ENCODE results near the gene SCFD2. TPM values are rescaled to one million over a fixed set of nuclear protein-coding genes. Genes with fewer than 3 reads are reported as not detected.

The SCFD2 gene
- total RNA-seq, 2 experiments from 2014 or later: 21.6 to 22.5 TPM

DNA sequence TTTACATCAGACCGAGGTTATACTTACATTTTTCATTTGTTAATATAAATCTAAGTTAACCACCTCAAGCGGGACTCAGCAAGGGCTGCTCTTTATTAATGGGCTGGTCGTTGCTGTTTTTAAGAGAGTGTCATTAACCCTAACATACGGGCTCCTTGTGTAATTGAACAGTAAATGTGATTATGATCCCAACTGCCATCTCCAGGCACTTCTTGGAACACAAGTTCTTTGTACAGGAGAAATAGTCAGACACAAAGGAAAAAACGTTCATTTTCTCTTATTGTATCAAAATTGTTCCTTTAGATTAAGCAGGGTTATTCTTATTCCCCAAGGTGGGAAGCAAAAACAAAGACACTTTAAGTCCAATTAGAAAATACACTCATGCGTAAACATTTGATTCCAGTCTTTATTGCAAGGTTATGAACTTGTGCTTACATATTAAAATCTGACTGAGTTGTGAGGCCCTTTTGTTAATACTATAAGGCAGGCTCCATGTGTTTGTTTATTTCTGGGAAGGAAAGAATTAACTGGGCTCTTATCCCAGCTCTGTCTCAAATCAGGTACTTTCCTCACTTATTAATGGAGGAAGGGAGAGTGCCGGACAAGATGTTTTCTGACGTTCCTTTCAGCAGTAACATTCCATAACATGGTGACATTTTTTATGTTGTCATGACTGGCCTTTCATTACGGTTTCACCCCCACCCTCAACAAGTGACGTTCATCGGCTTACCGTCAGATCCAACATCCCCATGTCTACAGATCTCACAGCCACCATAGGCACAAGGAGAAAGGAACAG lies 407.8 kb downstream of the SCFD2 start:
- CTCF ChIA-PET: interaction anchor here (0.5 kb wide), 1 partner anchor 1850 kb away, joined by 3 read pairs; no protein-coding TSS in a partner anchor
- DNase-seq (no peak), ATAC-seq (no peak)
- POLR2A ChIA-PET: no interaction called here
- Mint-ChIP-seq H3K9me3 (ENCODE audit: low read depth) (no peaks in the 10 kb centered on the region), H3K4me1 (no peaks in the 10 kb centered on the region), H3K27ac (no peak overlapping the region), H3K4me3 (no peak overlapping the region), H3K27me3 (no peaks in the 10 kb centered on the region), H3K36me3 (ENCODE audit: low read depth) (peaks cover 4% of the 10 kb centered on the region)
- intact Hi-C loops (cut with DNase I, micrococcal nuclease): no loop called here

DNA sequence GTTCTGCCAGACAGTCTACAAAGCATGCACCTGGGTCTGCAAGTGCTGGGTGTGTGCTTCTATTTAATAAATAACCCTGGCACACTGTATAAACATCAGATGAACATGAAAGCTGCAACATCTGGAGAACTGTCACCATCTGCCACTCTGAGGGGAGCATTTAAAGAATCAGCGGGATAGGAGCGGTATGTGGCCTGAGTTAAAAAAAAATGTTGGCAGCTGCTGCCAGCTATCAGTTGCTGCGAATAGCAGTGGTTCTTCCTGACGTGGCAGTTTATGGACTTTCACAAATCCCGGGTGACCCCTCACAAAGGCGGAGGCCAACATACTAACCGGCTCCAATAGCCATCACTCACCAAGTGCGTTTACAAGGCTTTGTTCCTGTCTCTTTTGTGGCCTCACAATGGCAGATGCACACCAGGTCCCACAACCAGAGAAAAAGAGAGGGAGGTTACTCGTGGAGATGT lies 408.6 kb downstream of the SCFD2 start:
- CTCF ChIA-PET: no interaction called here

DNA sequence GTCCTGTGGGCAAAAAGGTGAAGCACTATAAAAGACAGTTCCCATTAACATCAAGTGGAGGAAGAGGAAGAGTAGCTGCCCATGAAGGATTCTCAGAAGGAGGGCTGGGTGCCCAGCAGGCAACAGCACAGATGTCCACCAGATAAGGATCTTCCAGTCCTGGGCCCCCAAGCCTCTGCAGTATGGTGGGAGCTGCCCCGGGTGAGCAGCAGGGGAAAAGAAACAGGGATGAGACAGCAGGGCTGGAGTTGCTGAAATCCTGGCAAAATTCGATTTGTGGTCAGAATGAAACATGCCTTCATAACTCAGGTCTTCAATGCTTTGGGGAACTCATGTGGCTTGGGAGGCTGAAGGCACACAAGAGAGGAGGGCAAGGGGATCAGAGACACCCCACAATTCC lies 409.2 kb downstream of the SCFD2 start:
- Mint-ChIP-seq H3K27me3 (no peaks in the 10 kb centered on the region), H3K9me3 (ENCODE audit: low read depth) (no peaks in the 10 kb centered on the region), H3K27ac (no peak overlapping the region), H3K36me3 (ENCODE audit: low read depth) (peaks cover 6% of the 10 kb centered on the region), H3K4me1 (no peaks in the 10 kb centered on the region), H3K4me3 (no peak overlapping the region)
- POLR2A ChIA-PET: no interaction called here
- CTCF ChIA-PET: no interaction called here
- intact Hi-C loops (cut with DNase I, micrococcal nuclease): no loop called here
- DNase-seq (no peak), ATAC-seq (no peak)

More for the DNA sequence above, 408.6 kb downstream of the SCFD2 start:
- ATAC-seq (no peak), DNase-seq (no peak)
- peaks cover 4% of the 10 kb centered on the region for H3K36me3 Mint-ChIP-seq (ENCODE audit: low read depth)
- H3K9me3 Mint-ChIP-seq (ENCODE audit: low read depth): no peaks in the 10 kb centered on the region
- no peaks in the 10 kb centered on the region for H3K4me1 Mint-ChIP-seq
- POLR2A ChIA-PET: no interaction called here
- intact Hi-C loops (cut with DNase I, micrococcal nuclease): no loop called here
- H3K27ac Mint-ChIP-seq: no peak overlapping the region
- H3K4me3 Mint-ChIP-seq: no peak overlapping the region
- no peaks in the 10 kb centered on the region for H3K27me3 Mint-ChIP-seq

DNA sequence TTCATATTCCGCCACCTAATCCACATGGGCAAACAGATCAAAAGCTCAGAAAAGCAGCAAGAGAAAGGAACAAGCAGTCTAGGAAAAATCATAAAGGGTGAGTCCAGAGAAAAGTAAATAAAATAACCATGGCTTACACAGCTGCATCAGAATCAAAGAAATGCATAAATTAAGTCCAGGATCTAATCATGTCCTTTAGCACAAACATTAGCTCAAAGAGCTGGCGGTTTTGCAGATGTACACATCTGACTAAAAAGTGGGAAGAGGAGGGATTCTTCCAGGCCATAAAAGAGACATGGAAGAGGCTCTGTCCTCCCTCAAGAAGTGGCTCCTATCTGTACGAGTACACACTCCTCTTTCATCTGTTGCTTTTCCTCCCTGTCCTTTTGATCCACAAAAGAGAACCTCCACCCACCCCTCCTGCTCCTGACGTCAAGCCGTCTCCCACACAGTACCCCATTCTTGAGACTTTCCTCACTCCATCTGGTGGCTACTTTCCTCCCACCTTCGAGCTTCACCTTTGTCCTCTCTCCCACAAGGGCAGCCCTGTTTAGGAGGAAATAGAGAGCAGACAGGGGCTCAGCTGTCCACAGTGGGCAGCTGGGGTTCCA lies 411.2 kb downstream of the SCFD2 start:
- no peaks in the 10 kb centered on the region for H3K27me3 Mint-ChIP-seq
- ATAC-seq: no peak
- intact Hi-C loops (cut with DNase I, micrococcal nuclease): no loop called here
- no peak for DNase-seq
- H3K27ac Mint-ChIP-seq: no peak overlapping the region
- ChIA-PET CTCF (interaction anchor here (0.7 to 1.2 kb wide), 2 partner anchors 26 to 80 kb away, joined by 3 read pairs; no protein-coding TSS in a partner anchor), POLR2A (no interaction called here)
- H3K9me3 Mint-ChIP-seq (ENCODE audit: low read depth): no peaks in the 10 kb centered on the region
- H3K4me1 Mint-ChIP-seq: no peaks in the 10 kb centered on the region
- peaks cover 15% of the 10 kb centered on the region for H3K36me3 Mint-ChIP-seq (ENCODE audit: low read depth)
- no peak overlapping the region for H3K4me3 Mint-ChIP-seq

DNA sequence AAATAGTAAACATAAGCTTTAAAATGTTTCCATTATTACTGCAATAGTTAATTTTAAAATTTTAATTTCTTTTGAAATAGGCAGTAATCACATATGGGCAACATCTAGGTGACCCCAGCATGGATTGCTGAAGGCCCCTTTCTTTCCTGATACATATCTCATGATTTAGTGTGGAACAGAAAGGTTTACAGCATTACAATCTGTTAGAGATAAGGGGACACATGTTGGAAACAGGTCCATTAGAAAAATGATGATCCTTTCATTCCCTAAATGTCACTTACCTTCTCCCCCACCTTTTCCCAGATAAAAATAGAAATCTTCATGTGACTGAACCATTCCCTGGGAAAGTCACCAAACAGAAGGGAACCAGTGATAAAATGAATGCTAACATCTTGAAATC lies 413.3 kb downstream of the SCFD2 start:
- ChIA-PET POLR2A (no interaction called here), CTCF (interaction anchor here (1.8 kb wide), 1 partner anchor 9 kb away, joined by 7 read pairs; no protein-coding TSS in a partner anchor)
- no peaks in the 10 kb centered on the region for H3K4me1 Mint-ChIP-seq
- no peak for ATAC-seq
- no peaks in the 10 kb centered on the region for H3K27me3 Mint-ChIP-seq
- H3K4me3 Mint-ChIP-seq: no peak overlapping the region
- H3K9me3 Mint-ChIP-seq (ENCODE audit: low read depth): no peaks in the 10 kb centered on the region
- DNase-seq: no peak
- intact Hi-C loops (cut with DNase I, micrococcal nuclease): no loop called here
- H3K27ac Mint-ChIP-seq: no peak overlapping the region
- H3K36me3 Mint-ChIP-seq (ENCODE audit: low read depth): peaks cover 15% of the 10 kb centered on the region

DNA sequence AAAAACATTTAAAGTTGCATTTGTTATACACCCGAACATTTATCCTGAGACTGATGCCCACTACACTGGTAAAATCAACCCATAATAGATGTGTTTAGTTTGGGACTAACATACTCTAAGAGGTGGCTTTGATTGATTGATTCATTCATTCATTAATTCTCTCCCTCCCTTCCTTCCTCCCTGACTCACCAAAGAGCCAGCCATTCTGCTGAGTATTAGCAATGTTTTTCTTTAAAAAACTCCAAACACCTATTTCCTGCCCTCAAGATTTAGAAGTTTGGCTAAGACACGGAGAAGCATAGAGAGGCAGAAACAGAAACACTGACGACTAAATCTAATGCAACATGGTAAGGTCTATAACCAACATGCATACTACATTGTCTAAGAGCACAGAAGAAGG lies 414.8 kb downstream of the SCFD2 start:
- Mint-ChIP-seq H3K4me3 (no peak overlapping the region), H3K27ac (no peak overlapping the region), H3K4me1 (no peaks in the 10 kb centered on the region), H3K27me3 (no peaks in the 10 kb centered on the region), H3K36me3 (ENCODE audit: low read depth) (peaks cover 15% of the 10 kb centered on the region), H3K9me3 (ENCODE audit: low read depth) (no peaks in the 10 kb centered on the region)
- DNase-seq (no peak), ATAC-seq (no peak)
- ChIA-PET CTCF (interaction anchor here (1.1 to 1.8 kb wide), 2 partner anchors 7 to 39 kb away, joined by 3 to 7 read pairs; no protein-coding TSS in a partner anchor), POLR2A (no interaction called here)
- intact Hi-C loops (cut with DNase I, micrococcal nuclease): no loop called here

DNA sequence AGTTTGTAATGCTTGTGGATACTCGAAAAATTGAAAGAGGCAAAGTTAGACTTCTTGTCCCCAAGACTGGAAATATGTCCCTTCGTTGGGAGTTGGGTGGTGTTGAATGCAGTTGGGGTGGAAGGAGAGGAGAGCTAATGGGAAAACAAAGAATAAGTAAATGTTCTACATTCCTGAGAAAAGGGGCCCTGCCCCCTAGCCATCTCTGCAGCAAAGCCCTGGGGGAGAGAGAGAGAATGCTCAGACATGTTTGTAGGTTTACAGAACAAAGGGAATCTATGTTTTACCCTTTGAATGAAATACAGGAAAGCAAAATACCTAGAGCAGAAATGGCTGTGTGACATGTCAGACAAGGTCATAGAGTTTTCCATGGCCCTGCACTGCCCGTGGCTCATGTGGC lies 415.6 kb downstream of the SCFD2 start:
- H3K4me1 Mint-ChIP-seq: no peaks in the 10 kb centered on the region
- no peak overlapping the region for H3K27ac Mint-ChIP-seq
- H3K36me3 Mint-ChIP-seq (ENCODE audit: low read depth): peaks cover 15% of the 10 kb centered on the region
- no peaks in the 10 kb centered on the region for H3K9me3 Mint-ChIP-seq (ENCODE audit: low read depth)
- intact Hi-C loops (cut with DNase I, micrococcal nuclease): no loop called here
- H3K27me3 Mint-ChIP-seq: no peaks in the 10 kb centered on the region
- no peak for ATAC-seq
- ChIA-PET POLR2A (no interaction called here), CTCF (no interaction called here)
- H3K4me3 Mint-ChIP-seq: no peak overlapping the region
- no peak for DNase-seq

DNA sequence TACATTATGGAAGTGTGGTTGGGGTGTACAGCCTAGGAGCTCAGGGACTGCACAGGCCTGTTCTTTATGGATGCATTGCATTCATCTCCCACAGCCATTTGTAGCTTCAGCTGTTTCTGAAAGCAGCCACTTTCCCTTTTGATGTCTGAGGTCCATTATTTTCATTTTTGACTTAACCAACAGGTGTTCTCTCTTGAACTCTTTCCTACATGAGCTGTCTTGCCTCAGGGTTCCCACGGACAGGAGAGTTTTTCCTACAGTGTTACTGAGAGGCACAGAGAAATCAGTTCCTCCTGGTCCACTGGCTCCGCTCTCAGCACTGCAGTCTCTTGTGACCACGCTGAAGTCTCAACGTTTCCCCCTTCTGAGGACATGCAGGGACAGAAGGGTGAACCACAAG lies 416.5 kb downstream of the SCFD2 start:
- no peaks in the 10 kb centered on the region for H3K9me3 Mint-ChIP-seq (ENCODE audit: low read depth)
- intact Hi-C loops (cut with DNase I, micrococcal nuclease): no loop called here
- POLR2A ChIA-PET: no interaction called here

DNA sequence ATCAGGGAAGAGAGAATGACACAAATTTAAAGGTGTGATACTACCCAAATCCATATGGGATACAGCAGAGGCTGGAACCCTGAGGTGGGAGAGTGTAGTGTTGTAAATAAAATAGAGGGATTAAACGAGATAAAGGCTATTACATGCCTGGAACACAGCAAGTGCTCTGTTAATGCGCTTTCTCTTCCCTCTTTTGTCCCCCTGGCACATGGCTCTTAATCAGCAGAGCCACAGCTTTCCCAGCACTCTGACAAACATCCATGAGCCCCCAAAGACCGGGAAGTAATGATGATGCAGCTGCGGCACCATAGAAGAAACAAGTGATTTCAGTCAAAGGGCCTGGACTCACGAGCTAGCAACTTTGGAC lies 417.8 kb downstream of the SCFD2 start:
- Mint-ChIP-seq H3K36me3 (ENCODE audit: low read depth) (peaks cover 12% of the 10 kb centered on the region), H3K9me3 (ENCODE audit: low read depth) (no peaks in the 10 kb centered on the region), H3K27ac (no peak overlapping the region), H3K27me3 (no peaks in the 10 kb centered on the region), H3K4me1 (no peaks in the 10 kb centered on the region), H3K4me3 (no peak overlapping the region)
- ATAC-seq (no peak), DNase-seq (no peak)
- CTCF ChIA-PET: interaction anchor here (0.7 kb wide), 2 partner anchors 61 to 236 kb away, joined by 3 read pairs; no protein-coding TSS in a partner anchor
- POLR2A ChIA-PET: no interaction called here
- intact Hi-C loops (cut with DNase I, micrococcal nuclease): no loop called here

More for the DNA sequence above, 416.5 kb downstream of the SCFD2 start:
- Mint-ChIP-seq H3K27ac (no peak overlapping the region), H3K4me3 (no peak overlapping the region), H3K27me3 (no peaks in the 10 kb centered on the region), H3K4me1 (no peaks in the 10 kb centered on the region), H3K36me3 (ENCODE audit: low read depth) (peaks cover 15% of the 10 kb centered on the region)
- DNase-seq (no peak), ATAC-seq (no peak)
- CTCF ChIA-PET: no interaction called here

DNA sequence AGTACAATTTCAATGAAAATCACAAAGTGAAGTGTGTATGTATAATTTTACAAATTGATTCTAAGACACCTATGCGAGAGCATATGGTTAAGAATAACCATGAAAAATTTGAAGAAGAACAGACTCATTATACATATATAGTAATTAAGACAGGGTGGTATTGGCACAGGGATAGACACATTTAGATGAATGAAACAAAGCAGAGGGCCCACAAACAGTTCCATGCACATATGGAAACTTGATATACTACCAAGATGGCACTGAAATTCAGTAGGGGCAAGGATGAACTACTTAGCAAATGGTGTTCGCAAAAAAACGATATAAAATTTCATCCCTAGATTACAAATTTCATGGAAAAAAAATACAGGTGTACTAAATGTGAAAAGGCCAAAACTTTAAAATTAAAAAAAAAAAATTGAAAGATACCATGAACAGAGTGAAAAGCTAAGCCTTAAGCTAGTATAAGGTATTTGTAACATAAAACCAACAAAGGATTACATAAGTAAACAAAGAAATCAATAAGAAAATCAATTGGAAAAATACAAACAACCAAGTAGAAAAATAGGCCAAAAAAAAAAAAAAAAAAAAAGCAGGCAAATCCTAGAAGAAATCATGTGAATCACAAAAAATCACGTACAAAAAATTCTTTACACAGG lies 418.3 kb downstream of the SCFD2 start:
- ATAC-seq (no peak), DNase-seq (no peak)
- Mint-ChIP-seq H3K4me1 (no peaks in the 10 kb centered on the region), H3K27me3 (no peaks in the 10 kb centered on the region), H3K36me3 (ENCODE audit: low read depth) (peaks cover 12% of the 10 kb centered on the region), H3K9me3 (ENCODE audit: low read depth) (no peaks in the 10 kb centered on the region), H3K27ac (no peak overlapping the region), H3K4me3 (no peak overlapping the region)
- ChIA-PET CTCF (interaction anchor here (0.7 to 0.9 kb wide), 3 partner anchors 35 to 235 kb away, joined by 3 read pairs; no protein-coding TSS in a partner anchor), POLR2A (no interaction called here)
- intact Hi-C loops (cut with DNase I, micrococcal nuclease): no loop called here

DNA sequence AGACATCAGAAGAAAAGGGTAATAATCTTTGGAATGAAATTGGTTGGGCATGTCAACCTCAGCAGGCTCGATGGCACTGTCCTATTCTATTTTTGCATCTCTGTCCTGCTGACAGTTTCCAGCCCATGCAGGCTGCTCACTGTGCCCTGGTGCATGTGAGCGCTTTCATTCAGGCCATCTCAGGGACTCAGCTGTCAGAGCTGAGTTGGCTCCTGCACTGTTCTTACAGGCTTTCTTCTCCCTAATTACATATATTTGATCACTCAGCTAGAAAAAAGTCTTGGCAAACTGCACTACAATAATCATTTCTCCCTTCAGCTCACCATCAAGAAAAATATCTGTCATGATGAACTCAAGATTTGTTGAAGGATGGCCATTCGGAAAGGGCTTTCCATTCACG lies 419.0 kb downstream of the SCFD2 start:
- no peaks in the 10 kb centered on the region for H3K9me3 Mint-ChIP-seq (ENCODE audit: low read depth)
- H3K27ac Mint-ChIP-seq: no peak overlapping the region
- no peak for DNase-seq
- ChIA-PET POLR2A (no interaction called here), CTCF (interaction anchor here (0.6 to 0.9 kb wide), 2 partner anchors 35 to 916 kb away, joined by 3 to 4 read pairs; no protein-coding TSS in a partner anchor)
- H3K27me3 Mint-ChIP-seq: no peaks in the 10 kb centered on the region
- no peaks in the 10 kb centered on the region for H3K4me1 Mint-ChIP-seq
- no peak for ATAC-seq
- no peak overlapping the region for H3K4me3 Mint-ChIP-seq
- intact Hi-C loops (cut with DNase I, micrococcal nuclease): no loop called here
- H3K36me3 Mint-ChIP-seq (ENCODE audit: low read depth): peaks cover 10% of the 10 kb centered on the region

DNA sequence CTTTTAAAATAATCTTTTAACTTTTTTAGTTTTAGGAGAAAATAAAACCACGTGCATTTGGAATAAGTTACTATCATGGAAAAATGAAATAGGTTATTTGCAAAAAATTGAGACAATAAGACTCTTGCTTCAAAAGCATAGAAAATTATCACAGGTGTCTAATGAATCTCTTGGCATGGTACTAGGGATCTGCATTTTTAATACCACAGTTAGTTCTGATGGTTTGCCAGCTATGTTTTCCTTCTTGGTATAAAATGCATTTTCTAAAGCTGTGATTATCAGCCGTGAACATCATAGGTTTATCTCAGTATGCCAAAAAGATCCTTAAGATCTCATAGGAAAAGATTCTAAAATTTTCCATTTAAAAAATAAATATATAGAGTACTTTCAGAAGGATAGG lies 419.9 kb downstream of the SCFD2 start:
- Mint-ChIP-seq H3K27me3 (no peaks in the 10 kb centered on the region), H3K9me3 (ENCODE audit: low read depth) (no peaks in the 10 kb centered on the region), H3K36me3 (ENCODE audit: low read depth) (peaks cover 4% of the 10 kb centered on the region), H3K4me3 (no peak overlapping the region), H3K27ac (no peak overlapping the region), H3K4me1 (no peaks in the 10 kb centered on the region)
- no peak for ATAC-seq
- no peak for DNase-seq
- POLR2A ChIA-PET: no interaction called here
- intact Hi-C loops (cut with DNase I, micrococcal nuclease): no loop called here
- CTCF ChIA-PET: no interaction called here
